NCI-H526 treated with DMSO at 0.1 percent for 48 hours (cell line): ENCODE results near the gene NOL4L.
"Not testable (repeated sequence)": the region's sequence is repeated elsewhere in the genome, so short reads cannot be mapped to it uniquely, and the experiment has no call there.

Experiments
- DNase-seq: peaks from one replicate; lab custom pipeline; 2025; lab: John Stamatoyannopoulos, UW

NOL4L gene

DNA sequence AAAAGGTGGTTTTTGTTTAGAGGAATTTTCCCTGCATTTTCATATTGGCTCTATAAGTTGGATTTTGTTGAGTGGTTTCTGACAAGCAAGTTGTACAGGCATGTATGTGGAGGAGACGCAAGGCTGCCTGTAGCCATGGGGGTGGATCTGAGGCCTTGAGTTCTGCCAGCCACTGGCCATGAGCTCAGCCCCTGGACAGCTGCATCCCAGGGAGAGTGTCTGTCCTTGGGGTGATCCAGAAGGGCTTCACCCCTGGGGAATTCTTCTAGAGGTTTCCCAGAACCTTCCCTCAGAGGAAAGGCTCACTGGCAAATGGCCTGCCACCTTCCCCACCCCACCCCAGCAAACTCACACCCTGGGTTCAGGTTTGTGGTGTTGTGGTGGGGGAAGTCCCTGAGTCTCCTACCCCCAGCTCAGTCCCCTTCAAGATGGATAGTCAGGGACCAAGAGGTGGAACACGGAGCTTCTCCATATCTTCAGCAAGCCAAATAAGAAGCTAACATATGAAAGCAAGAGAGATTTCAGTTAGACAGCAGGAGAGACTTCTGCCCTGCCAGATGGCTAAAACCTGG, 11.6 kb upstream of the NOL4L start:
- DNase-seq, result no peak

DNA sequence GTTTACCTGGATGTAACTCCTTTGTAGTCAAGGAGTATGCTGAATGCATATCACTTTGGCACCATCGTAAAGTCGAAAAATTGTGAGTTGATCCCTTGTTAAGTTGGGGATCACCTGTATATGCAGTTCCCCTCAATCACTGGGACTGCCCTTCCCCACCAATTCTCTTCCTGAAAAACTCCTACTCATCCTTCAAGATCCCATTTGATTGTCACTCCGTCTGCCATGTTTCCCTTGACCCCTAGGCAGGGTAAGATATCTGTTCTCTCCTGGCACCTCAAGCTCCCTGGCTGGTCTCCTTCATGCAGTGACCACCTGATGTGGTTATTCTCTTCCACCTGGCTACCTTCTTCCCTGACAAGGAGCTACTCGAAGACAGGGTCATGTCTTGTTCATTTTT, 10.0 kb upstream of the NOL4L start:
- DNase-seq, result no peak

DNA sequence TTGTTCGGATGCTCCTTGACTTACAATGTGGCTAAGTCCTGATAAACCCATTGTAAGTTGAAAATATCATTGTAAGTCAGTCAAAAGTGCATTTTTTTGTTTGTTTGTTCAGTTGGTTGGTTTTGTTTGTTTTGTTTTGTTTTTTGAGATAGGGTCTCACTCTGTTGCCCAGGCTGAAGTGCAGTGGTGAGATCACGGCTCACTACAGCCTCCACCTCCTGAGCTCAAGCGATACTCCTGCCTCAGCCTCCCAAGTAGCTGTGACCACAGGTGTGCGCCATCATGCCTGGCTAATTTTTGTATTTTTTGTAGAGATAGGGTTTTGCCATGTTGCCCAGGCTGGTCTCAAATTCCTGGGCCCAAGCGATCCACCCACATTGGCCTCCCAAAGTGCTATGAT, 9.5 kb upstream of the NOL4L start:
- DNase-seq, result not testable (repeated sequence)

DNA sequence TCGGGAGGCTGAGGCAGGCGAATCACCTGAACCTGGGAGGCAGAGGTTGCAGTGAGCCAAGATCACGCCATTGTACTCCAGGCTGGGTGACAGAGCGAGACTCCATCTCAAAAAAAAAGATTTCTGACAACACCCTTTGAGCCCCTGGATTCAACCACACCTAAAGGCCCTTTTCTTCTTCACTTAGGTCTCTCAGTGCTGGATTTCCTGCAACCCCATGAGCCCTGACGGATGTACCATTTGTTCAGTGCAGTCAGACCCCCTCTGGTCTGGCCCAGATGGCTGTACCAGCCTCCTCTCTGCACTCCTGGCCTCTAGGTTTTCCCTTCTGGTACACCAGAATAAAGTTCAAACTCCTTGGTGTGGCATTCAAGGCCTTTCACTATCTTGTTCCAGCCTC, 9.1 kb upstream of the NOL4L start:
- DNase-seq, result no peak

DNA sequence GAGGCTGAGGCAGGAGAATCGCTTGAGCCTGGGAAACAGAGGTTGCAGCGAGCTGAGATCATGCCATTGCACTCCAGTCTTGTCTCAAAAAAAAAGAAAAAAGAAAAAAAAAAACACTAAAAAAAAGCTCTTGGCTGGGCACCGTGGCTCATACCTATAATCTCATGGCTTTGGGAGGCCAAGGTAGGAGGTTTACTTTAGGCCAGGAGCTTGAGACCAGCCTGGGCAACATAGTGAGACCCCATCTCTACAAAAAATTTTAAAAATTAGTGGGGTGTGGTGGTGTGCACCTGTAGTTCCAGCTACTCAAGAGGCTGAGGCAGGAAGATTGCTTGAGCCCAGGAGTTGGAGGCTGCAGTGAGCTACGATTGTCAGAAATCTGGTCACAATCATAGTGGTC, 7.5 kb upstream of the NOL4L start:
- DNase-seq, result not testable (repeated sequence)

DNA sequence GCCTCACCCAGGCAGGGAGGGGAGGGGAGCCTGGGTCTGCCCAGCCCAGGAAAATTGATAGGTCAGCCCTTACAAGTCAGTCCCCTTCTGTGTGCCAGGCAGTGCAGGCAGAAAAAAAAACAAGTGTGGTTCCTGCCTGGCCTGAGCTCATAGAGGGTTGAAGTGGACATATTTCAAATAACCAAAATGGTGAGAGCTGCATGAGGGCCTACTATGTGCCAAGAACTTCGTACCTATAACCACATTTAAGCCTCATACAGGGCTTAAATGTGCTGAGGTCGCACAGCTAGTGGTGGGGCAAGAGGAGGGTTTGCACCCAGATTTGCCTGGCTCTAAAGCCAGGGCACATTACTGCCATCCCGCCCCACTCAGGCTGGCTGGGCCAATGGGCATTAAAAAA, 6.9 kb upstream of the NOL4L start:
- DNase-seq, result no peak

DNA sequence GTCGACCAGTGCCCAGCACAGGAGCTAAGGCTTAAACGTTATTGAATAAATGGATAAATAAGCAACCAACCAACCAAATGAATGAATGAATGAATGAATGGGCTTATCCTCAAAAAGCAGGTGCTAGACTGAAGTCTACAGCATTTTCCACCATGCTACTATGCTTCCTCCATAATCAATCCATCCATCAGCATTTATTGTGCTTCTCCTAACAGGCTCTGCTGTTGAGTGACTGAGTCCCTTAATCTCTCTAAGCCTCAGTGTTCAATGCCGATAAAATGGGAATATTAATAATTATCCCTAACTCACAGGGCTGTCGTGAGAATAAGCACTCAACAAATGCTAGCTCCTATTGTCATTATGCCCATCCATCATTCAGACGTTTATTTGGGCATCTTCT, 4.6 kb upstream of the NOL4L start:
- DNase-seq, result no peak

DNA sequence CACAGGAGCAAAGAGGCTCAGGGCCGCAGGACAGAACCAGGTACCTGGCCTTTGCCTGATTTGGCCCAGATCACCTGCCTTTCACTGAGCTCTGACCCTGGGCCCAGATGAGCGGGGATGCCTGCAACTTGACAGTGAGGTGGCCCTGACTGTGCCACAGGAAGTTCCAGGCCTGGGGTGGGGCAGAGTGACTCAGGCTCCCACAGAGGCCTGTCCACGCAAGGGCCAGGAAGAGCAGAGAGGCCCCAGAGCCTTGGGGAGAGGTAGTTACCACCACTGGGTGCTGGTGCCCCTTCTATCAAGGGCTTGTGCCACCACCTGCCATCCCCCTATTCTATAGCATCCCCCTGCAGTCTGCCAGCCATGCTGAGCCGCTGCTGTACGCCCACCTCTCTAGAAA, 4.1 kb upstream of the NOL4L start:
- no peak for DNase-seq

DNA sequence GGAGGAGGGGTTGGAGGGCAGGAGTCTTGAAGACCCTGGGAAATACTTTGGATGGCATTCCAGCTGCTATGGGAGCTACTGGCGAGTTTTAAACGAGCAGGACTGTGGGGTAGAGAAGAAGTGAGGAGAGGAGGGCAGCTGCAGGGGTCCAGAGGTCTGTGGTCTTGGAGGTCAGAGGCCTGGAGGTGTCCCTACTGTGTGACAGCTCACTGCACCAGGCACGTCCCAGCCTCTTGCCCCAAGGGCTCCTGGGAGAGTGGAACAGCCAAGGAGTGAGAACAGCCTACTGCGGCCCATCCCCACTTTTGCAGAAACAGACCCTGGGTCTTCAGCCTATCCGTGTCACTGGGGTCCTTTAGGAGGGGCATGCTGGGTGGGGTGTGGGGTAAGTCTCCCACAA, 2.9 kb upstream of the NOL4L start:
- DNase-seq, result no peak

DNA sequence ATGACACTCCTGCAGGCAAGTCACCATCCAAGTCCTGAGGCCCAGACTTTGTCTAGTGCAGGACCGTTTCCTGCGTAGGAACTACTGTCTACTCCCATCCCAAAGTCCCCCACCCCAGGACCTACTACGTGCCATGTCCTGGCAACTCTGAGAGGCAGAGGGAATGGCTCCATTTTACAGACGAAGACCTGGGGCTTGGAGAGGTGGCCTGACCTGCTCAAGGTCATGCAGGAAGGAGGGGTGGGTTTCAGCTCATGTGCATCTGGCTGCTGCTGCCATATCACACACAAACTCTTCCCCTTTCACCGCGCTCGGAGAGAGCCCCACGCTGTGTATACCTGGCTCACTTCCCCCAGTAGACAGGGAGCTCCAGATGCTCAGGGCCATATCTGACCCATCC, 1.2 kb upstream of the NOL4L start:
- DNase-seq, result no peak

DNA sequence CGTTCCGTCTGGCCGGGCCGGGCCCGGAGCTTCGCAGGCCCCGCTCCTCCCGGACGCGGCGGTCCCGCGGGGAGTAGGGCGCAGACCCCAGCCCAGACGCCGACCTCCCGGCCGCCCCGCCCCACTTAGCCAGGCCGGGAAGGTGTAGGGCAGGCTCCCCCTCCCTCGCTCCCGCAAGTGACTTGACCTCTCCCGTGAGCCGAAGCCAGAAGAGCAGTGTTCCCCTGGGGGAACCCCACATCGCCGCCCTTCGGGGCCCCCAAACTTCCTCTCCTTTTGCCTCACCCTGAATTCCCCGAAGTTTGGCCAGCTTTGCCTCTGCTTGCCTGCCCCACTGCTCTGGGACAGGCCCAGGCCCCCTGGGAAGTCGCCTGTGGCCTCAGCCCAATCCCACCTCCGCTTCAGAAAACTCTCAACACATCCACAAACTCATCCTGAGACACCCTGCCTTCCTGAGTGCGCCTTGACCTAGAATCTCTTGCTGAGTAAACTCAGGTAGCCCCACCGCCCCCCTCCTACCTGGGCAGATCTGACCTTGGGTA, 524 bp upstream of the NOL4L start:
- DNase-seq, result no peak

DNA sequence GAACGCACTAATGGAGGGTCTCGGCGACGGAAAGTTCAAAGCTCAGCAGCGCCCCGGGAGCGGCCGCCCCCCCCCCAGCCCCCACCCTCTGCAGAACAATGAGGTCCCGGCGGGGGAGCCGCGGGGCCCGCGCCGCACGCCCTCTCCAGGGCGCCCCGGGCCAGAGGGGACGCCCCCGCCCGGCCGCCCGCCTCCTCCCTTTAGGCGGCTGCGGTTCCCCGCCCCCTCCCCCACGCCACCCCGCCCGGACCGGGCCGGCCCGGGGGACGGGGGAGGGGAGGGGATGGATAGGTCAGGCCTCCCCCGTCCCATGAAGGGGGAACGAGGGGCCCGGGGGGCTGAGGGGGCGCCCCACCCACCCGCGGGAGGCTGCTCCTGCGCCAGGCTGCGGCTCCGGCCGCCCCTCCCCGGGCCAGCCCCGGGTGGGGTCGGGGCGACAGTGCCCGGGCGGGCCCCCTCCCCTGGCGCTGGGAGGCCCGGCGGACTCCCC, 1.5 kb downstream of the NOL4L start:
- DNase-seq, result no peak

DNA sequence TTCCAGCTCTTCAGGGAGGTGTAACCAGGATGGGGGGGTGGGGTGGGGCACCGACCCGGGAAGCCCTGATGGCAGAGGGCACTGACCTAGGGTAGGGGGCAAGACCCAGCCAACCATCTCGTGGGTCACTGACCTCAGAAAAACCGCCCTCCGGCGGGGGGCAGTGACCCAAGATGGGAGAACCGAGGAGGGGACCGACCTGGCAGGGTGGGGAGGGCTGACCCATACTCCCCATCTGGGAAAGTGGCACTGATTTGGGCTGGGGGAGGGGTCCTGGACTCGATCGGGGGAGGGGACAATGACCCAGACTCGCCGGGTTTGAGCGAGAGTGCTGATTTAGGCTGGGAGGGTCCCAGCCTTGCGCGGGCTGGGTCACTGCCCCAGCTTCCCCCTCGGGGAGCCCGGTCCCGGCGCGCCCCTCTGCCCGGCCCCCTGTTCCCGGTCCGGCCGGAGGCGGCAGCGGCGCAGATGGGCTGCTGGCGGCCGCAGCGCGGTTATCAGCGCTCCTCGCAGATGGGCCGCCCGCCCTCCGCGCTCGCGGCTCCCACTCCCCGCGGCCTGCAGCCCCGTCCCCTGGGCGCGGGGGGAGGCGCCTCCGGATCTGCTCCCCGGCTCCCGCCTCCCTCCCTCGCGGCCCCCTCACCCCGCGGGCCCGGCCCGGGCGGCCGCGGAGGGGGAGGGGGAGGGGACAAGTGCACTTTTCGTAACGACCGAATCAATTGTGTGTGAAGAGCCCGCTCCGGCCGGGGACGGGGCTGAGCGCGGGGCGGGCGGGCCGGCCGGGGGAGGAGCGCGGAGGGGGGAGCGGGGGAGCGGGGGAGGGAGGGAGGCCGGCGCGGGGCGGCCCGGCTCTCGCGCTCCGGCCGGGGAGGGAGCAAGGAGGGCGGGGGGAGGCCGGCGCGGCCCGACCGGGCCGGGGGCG, 2.2 kb downstream of the NOL4L start:
- DNase-seq, result peak; percentile 24

DNA sequence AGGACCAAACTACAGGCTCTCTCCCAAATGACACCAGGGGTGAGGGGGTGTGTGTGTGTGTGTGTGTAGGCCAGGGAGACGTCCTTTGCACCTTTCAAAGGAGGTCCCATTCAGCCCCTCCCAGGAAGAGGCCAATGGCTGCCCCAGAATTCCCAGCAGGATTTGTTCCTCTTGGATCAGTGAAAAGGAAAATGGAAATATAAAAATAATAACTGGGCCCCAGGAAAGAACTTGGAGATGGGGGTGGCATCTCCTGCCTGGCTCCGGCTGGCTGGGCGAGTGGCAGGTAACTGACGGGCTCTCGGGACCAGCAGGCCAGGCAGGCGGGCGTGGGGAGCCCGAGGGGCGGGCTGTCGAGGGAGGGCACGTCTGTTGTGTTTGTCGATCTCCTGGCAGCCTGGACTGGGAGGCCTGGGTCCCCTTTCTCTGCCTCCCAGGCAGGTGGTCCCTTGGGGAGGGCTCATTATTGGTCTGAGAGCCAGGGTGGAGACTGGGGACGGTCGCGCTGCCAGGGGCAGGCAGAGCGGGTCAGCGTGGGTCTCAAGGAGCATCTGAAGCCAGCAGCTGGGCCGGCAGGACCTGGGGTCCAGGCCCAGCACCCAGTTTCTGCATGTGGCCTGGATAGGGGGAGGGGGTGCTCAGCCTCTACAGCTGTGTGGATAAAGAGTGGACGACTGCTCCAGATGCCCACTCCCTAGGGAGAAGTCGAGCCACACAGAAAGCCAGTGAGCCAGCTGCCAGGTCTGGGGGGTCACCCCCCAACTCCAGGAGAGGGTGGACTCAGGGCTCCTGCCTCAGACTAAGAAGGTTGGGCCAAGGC, 3.1 kb downstream of the NOL4L start:
- no peak for DNase-seq

DNA sequence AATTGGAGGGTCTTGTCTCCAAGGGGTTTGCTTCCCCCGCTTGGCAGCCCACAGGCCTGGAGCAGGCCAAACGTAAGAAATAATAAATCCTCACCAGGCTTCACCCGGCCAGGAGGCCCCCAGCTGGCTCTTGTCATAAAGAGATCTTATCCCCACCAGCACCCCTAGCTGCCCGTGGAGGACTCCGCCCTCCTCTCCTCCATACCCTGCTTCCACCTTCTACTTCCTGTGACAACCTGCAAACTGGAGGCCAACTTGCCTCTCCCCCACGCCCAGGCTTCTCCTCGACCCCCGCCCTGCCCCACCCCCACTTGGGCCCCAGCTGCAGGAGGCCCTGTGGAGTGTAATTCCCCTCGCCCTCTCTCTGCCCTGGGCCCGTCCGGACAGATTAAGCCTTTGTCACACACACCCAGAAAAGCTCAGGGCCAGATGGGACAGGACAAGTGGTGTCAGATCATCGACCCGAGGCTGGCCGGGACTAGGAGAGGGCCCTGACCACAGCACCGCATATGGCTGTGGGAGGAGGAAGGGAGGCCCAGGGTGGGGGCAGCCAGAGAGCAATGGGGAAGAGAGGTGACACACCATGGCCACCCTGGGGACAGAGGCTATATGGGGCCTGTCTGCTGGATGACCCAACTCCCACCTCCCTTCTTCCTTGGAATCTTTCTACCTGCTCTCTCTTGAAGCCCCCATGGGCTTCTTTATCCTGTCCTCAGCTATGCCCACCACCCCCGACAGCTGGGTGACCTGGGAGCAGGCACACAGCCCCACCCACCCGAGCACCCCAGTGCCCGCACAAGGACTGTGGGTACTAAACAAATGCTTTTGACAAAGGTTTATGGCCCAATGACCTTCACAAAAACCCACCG, 3.9 kb downstream of the NOL4L start:
- no peak for DNase-seq

DNA sequence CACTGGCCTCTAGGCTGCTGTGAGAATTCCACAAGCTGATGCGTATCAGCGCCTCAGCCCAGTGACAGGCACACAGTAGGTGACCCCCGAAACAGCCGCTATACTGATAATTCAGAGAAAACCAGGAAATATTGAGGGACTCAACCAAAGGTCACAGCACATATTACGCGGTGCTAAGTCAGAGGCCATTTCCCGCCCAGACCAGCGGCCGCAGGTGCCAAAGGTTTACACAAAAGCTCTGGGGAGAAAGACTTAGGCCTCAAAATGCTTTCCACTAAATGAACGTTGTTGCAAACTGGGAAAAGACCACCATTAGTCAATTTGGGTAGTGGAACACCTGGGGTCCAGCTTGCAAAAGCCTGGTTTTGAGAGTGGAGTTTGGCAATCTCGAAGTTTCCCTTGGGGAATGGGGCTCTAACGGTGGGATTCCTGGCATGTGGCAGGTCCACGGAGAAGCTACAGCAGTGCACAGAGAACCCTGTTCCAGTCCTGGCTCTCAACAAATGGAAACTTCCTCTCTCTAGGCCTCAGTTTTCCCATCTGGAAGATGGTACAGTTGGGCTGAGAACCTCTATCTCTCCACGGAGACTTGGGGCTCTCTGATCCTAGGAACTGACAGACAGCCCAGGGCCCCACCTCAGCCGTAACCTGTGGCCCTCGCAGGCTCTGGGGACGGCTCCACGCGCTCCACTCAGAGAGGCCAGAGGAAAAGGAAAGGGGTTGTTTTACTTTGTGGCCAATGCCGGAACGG, 4.7 kb downstream of the NOL4L start:
- DNase-seq, result no peak

DNA sequence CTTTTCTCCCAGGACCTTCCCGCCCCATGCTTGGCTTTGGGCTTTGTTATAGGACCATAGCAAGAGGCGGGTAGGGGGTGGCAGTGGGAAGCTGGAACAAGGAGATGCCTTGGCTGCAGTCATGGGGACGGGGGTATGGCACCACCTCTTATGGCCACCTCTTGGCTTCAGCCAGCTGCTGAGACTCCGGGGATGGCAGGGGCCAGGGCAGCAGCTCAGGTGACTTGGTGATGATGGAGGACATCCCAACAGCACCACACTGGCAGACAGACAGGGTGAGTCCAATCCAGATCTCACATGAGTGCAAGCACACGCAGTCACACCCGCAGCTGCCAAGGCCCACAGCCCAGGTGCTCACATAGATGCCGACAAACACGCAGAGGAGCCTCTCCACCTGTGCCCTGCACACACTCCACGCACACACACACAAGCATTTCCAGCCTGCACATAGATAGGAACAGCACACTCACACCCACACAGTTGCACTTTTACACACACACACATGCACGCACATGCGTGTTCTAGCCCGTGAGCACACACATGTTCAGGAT, 6.2 kb downstream of the NOL4L start:
- no peak for DNase-seq

DNA sequence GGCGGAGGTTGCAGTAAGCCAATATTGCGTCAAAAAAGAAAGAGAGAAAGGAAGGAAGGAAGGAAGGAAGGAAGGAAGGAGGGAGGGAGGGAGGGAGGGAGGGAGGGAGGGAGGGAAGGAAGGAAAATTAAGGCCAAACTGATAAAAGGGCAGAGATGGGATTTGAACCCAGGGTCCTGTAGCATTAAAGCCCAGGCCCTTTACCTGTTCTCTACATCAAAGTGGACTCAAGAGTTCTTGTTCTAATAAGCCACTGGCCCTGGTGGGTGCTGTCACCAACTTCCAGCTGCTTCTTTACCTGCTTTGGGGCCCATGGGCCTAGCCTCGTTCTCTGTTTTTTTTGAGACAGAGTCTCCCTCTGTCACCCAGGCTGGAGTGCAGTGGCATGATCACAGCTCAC, 7.1 kb downstream of the NOL4L start:
- not testable (repeated sequence) for DNase-seq

DNA sequence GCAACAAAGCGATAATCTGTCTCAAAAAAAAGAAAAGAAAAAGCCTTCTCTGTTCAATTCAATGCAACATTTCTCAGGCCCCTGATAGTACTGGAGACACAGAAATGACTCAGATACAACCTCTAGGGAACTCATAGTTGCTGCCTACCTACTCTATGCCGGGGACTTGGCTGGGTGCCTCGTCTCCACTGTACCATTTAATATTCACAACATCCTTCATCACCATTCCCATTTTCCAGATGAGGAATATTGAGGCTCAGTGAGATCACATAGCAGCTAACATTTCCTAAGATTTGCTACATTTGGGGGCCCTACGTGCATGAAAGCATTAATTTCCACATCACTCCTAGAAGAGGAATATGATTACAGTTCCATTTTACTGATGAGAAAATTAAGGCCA, 7.5 kb downstream of the NOL4L start:
- no peak for DNase-seq

DNA sequence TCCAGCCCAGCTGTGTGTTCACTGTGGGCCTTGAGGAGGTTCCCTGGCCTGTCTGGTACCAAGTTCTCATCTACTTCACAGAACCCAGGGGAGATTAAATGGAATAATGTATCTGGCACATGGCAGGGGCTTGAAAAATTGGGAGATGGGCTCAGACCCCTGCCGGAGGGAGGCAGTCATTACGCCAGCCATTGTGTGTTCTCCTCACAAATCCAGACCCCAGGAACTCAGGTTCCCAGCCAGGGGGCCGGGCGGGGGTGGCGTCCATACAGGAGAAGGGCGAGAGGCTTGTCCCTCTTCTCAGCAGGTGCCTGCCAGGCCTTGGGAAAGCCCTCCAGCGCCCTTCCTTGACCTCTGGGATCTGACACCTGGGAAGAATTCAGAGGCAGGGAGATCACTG, 8.1 kb downstream of the NOL4L start:
- no peak for DNase-seq
